GM21381 (cell line): ENCODE data around the gene IGLL1.
"Not testable (repeated sequence)": the region's sequence is repeated elsewhere in the genome, so short reads cannot be mapped to it uniquely, and the experiment has no call there.

ENCODE experiments used
- ATAC-seq: cut with Tn5 transposase; IDR thresholded peaks from one replicate; pipeline ENCODE4 v1.9.1; 2021; ENCODE audit warnings: mild to moderate bottlenecking, moderate library complexity; ENCODE audit not compliant: unreplicated experiment

Gene IGLL1

GRCh38 chr22:23564276-23564675 lies 15.8 kb downstream of the IGLL1 start:
- ATAC-seq, result no peak

DNA sequence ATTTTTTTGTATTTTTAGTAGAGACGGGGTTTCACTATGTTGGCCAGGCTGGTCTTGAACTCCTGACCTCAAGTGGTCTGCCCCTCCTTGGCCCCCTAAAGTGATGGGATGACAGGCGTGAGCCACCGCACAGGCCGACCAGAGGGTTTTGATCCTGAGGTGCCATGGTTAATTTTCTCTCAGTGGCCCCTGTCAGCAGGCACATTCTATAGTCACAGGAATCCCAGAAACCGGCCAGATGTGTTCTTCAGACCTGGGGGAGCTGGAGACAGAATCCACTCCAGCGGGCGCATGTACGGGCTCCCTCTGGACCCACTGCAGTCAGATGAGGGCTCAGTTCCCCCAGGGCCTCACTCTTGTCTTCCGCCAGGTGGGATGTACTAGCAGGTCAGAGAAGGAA lies 17.0 kb downstream of the IGLL1 start:
- no peak for ATAC-seq

GRCh38 chr22:23562186-23562585 lies 17.9 kb downstream of the IGLL1 start:
- ATAC-seq, result no peak

DNA sequence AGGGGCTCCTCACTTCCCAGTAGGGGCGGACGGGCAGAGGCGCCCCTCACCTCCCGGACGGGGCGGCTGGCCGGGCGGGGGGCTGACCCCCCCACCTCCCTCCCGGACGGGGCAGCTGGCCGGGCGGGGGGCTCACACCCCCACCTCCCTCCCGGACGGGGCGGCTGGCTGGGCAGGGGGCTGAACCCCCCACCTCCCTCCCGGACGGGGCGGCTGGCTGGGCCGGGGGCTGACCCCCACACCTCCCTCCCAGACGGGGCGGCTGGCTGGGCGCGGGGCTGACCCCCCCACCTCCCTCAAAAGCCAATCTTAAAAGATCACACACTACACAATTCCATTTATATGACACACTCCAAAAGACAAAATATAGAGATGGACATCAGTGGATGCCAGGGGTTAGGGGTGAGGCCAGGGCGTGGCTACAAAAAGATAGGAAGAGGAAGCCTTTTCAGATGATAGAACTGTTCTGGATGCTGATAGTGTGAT lies 19.0 kb downstream of the IGLL1 start:
- not testable (repeated sequence) for ATAC-seq

GRCh38 chr22:23560215-23560614 lies 19.9 kb downstream of the IGLL1 start:
- ATAC-seq, result not testable (repeated sequence)

DNA sequence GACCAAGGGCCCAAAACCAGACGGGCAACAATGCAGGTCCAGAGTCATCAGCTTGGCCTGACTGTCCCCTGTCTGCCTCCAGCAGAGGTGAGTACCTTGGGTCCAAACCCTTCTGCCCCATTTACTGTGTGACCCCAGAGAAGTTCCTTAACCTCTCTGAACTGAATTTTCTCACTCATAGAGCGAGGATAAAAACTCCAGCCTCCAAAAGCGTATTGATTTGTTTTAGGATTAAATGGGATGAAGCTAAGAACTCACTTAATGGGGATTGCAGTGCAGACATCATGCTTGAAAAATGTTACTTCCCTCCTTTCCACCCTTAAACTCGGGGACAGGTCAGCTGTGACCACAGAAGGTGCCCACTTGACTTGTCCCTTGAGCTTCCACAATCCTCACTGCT lies 22.6 kb downstream of the IGLL1 start:
- no peak for ATAC-seq

DNA sequence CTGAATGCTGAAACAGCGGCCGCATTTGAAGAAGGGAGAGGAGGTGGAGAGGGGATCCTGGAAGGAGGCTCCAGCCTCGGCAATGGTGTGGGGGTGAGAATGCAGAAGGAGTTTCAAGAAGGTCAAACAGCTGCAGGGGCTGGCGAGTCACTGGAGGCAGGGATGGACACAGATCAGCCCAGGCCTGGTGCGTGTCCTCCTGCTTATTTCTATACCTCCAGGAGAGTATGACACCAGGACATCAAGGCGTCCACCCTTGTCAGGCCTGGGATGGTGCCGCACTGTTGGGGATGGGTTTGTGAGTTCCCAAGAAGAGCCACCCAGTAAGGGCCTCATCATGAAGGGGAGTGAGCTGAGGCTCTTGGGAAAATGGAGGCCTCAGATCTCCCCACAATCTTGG lies 23.1 kb downstream of the IGLL1 start:
- no peak for ATAC-seq

DNA sequence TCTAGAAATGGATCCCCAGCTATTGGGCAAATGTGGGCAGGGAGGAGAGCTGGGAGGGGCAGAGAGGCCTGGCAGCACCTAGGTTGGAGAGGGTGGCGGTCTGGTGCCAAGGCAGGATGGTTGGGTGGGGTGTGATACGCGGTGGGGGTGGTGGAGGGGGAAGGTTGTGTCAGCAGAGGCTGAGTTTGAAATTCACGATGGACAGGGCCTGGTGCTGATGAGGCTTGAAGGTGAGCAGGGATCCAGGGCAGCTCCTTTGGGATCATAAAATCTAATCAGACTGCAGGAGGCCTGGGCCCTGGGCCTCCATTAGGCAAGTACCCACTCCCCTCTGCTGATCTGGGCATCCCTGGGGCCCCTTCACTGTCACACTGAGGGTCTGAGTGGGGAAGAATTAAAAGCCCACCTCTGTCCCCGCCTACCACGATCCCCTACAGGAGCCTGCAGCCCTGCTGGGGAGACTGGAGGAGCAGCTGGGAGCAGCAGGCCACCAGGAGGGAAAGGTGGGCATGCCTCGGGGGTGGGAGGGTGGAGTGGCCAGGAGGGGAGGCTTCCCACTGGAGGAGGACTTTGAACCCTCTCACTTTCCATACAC lies 24.0 kb downstream of the IGLL1 start:
- no peak for ATAC-seq

DNA sequence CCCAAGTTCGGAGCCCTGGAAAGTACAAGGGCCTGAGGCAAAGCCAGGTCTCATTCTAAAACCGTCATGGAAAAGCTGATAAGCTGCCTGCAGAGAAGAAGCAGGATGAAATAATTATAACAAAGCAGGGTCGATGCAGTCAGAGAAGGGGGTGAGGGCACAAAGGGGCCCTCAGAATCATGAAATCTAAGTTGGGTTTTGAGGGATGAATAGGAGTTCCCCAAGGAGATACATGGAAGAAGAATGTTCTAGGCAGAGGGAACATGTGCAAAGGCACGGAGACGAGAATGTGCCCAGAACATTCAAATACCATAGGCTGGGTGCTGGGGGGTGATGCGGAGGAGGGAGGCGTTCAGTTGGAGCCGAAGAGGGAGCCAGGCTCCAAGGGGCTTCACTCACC lies 25.0 kb downstream of the IGLL1 start:
- ATAC-seq, result no peak

DNA sequence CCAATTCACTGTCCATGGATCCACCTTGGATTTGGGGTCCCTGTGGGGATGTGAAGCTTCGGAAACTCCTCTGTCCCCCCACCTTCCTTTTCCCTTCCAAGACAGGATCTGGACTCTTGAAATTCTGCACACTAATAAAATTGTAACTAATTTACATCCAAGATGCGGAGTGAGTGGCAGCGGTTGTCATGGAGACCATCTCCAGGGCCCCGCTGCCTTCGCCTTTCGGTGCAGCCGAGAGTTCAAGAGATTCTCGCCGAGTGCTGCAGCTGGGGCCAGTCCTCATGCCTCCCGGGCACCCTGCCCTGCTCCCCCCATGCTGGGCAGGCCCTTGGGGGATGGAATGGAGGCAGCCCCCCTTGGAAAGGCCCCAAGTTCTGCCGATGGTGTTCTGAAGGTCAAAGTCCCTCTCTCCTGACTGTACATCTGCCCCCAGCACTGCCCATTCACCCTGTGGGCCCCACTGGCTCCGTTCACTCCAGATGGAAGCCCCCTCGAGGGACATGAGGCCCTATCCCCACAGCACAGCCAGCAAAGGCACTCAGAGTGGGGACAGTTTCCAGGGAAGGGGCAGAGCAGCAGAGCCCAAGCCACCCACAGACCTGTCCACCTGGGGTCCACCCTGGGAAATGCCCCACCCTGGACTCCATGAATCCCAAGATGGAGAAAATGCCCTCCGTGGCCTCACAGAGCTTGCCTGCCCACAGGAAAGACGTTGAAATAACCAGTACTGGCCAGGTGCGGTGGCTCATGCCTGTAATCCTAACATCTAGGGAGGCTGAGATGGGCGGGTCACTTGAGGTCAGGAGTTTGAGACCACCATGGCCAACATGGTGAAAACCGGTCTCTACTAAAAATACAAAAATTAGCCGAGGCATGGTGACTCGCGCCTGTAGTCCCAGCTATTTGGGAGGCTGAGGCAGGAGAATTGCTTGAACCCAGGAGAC lies 25.9 kb downstream of the IGLL1 start:
- no peak for ATAC-seq

DNA sequence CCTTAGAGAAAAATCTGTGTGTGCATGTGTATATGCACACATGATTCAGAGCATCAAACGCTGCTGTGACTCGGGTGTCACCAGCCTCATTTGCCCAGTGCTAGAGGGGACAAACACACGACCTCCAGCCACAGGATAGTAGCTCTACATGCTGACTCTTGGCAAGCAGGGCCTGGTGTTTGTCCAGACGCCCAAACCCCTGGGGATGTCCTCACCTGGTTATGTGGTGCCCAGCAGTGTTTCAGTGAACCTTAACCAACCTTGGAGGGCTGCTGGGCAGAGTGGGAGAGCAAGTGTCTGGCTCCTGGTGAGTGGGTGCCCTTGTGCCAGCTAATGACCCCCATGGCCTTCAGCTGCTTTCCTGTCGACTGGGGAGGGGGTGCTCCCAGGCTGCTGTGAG lies 26.7 kb downstream of the IGLL1 start:
- no peak for ATAC-seq

- no peak for ATAC-seq
These were observed 27.5 kb downstream of the IGLL1 start for GRCh38 chr22:23552573-23552972.

DNA sequence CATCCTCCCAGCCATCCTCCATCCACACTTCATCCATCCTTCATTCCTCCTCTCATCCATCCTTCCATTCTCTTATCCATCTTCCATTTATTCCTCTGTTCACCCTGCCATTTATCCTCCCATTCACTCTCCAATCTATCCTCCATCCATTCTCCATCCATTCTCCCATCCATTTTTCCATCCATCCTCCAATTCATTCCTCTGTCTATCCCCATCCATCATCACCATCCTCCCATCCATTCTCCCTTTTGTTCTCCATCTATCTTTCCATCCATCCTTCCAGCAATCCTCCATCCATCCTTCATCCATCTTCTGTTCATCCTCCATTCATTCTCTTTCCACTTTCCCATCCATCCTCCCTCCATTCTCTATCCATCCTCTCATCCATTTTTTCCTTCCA lies 28.7 kb downstream of the IGLL1 start:
- no peak for ATAC-seq

GRCh38 chr22:23550049-23550650 lies 29.9 kb downstream of the IGLL1 start:
- ATAC-seq, result no peak

- no peak for ATAC-seq
These were observed 30.9 kb downstream of the IGLL1 start for GRCh38 chr22:23549198-23549595.

- ATAC-seq, result no peak
These were observed 31.4 kb downstream of the IGLL1 start for GRCh38 chr22:23548501-23549197.

DNA sequence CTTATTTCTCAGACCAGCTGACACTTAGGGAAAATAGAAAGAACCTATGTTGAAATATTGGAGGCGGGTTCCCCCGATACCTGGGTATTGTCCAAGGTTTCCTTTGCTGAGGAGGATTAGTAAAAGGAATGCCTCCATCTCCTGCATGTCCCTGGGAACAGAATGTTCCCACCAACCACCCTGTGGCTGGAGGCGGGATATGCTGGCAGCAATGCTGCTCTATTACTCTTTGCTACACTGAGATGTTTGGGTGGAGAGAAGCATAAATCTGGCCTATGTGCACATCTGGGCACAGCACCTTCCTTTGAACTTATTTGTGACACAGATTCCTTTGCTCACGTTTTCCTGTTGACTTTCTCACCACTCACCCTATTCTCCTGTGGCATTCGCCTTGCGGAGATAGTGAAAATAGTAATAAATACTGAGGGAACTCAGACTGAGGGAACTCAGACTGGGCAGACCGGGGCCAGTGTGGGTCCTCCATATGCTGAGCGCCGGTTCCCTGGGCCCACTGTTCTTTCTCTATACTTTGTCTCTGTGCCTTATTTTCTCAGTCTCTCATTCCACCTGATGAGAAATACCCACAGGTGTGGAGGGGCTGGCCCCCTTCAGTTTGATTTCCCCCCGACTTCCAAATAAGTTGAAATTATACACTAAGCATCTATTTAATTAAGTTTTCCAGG lies 32.1 kb downstream of the IGLL1 start:
- ATAC-seq, result no peak

- not testable (repeated sequence) for ATAC-seq
These were observed 32.7 kb downstream of the IGLL1 start for GRCh38 chr22:23547382-23547781.

DNA sequence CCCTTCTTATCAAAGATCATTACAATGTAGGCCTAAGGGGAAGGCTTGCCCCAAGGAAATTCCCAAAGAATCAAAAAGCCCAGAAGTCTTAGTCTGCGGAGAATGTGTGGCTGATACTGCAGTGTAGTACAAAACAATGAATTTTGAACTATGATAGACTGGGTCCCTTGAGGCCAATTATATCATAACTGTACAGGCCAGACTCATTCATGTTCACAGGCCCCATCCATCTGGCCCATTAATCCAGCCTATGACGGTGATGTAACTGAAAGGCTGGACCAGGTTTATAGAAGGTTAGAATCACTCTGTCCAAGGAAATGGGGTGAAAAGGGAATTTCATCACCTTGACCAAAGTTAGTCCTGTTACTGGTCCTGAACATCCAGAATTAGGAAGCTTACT lies 35.2 kb downstream of the IGLL1 start:
- ATAC-seq, result no peak

DNA sequence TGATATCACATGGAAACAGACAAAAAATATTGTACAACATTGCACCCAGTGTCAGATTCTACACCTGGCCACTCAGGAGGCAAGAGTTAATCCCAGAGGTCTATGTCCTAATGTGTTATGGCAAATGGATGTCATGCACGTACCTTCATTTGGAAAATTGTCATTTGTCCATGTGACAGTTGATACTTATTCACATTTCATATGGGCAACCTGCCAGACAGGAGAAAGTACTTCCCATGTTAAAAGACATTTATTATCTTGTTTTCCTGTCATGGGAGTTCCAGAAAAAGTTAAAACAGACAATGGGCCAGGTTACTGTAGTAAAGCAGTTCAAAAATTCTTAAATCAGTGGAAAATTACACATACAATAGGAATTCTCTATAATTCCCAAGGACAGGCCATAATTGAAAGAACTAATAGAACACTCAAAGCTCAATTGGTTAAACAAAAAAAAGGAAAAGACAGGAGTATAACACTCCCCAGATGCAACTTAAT lies 36.5 kb downstream of the IGLL1 start:
- ATAC-seq, result not testable (repeated sequence)
